GM10847 (cell line): ENCODE results near the gene ROGDI.

Source experiments
- POLR2A ChIP-seq: IDR thresholded peaks from 2 replicates; pipeline ENCODE4 v1.6.1; 2011; ENCODE audit not compliant: insufficient read length; ENCODE audit errors: extremely low read depth

The ROGDI gene

DNA sequence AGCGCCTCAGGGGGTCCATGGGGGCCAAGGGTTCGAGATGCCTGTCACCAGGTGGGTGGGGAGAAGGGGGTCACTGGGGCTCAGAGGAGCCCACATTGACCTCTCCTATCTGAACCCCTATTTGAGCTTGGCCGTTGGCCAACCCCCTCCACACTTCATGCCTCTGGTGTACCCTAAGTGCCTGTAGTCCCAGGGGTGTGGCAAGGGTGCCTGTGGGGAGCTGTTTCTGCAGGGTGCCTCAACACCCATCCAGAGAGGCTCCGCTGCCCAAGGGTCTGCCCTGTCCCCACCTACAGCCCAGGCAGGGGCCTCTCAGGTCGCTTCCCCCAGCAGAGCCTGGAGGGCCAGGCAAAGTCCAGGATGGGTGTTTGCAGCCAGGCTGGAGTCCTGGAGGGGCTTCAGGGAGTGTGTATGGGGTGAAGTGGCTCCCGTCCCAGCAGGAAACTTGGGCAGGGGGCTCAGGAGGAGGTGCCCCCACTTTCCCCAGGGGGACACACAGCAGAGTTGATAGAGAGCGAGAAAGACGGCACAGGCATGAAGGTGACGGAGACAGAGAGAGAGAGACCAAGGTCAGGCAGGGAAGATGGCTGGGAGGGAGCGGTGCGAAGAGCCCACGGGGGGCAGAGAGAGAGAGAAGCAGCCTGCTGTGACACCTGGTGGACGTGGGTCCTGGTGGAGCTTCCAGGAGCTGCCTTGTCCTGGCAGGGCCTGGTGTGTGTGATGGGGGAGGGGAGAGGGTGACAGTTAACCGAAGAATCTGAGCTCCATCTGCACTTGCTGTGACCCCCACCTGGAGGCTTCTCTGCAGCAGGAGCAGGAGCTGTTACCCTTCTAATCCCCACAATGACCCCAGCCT lies 14.6 kb downstream of the ROGDI start, which contains the start of gene SEPTIN12:
SEPTIN12 (minus strand) TSS at position 719 of the 856 bp plus-strand sequence; CDS start at position 19, 700 bp downstream.
- TF ChIP-seq POLR2A = no peak

GRCh38 chr16:4787068-4787467 lies 15.4 kb downstream of the ROGDI start:
- TF ChIP-seq POLR2A = no peak

- TF ChIP-seq POLR2A = no peak
Measured at GRCh38 chr16:4785758-4786433, 16.5 kb downstream of the ROGDI start.

DNA sequence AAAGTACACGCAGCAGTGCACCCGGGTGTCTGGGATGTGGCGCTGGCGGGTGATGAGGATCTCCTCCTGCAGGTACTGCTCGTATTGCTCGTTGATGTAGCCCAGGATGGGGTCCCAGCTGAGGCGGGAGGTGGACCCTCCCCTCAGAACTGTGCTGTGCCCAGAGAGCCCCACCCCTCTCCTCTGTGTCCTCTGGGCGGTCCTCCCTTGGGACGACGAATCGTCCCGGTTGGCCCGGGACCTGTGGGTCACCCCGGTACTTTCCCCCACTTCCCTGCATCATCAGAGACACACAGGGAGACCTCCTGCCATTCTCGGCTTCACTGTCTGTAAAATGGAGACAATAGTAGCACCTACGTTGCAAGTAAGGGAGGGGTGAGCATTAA lies 18.5 kb downstream of the ROGDI start:
- TF ChIP-seq POLR2A = no peak

DNA sequence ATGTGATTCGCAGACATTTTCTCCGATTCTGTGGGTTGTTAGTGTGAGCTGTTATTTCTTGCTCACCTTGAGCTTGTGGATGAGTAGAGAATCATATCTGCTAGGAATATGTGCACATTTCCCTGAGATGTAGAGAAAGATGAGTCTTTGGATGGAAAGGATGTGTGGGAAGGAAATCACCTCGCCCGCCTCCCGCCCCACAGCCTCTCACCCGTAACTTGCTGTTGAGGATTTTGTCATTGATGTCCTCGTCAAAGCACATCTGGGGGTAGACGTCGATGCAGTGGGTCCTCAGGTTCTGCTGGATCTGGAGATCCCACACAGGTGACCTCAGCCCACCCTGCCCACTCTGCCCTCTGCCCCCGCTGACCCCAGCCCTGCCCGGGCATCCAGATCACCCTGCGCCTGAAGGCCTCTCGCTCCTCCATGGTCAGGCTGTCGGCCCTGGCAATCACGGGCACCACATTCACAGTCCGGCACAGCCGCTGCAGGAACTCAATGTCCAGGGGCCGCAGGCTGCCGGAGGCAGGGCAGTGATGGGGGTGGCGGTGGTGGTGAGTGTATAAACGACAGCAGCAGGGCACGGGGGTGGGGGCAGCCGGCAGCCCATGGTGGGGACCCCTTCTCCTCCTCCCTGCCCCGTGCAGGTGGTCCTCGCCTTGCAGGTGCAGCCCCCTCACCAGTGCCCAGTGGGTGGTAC lies 19.0 kb downstream of the ROGDI start:
- TF ChIP-seq POLR2A = no peak

DNA sequence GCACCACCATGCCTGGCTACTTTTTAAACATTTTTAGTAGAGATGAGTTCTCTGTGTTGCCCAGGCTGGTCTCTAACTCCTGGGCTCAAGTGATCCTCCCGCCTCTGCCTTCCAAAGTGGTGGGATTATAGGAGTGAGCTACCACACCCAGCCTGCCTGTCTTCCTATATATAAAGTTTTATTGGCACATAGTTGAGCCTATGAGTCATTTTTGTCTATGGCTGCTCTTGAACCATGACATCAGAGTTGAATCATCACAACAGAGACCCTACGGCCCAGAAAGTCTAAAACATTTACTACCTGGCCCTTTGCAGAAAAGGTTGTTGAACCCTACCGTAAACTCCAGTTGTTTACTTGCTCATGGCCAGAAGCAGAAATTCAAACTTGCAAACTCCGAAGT lies 22.2 kb downstream of the ROGDI start:
- TF ChIP-seq POLR2A = no peak

- TF ChIP-seq POLR2A = no peak
Measured at GRCh38 chr16:4778050-4778392, 24.4 kb downstream of the ROGDI start.

- no peak for TF ChIP-seq POLR2A
Measured at GRCh38 chr16:4777339-4778049, 24.9 kb downstream of the ROGDI start.

GRCh38 chr16:4776141-4776705 lies 26.2 kb downstream of the ROGDI start:
- no peak for TF ChIP-seq POLR2A

DNA sequence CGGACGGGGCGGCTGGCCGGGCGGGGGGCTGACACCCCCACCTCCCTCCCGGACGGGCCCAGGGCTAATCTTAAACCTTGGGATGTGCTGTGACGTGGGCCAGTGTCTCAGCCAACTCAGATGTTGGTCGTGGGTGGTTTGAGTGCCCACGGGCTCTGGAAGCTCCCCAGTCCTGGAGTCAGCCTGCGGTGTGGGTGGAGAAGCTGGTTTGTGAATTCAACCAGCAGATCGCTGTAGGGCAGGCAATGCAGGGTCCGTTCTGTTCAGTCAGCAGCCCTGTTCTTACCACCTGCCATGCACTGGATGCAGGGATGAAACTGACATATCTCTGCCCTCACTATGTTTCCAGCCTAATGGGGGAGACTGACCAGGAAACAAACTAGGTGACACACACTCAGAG lies 27.4 kb downstream of the ROGDI start:
- no peak for TF ChIP-seq POLR2A

DNA sequence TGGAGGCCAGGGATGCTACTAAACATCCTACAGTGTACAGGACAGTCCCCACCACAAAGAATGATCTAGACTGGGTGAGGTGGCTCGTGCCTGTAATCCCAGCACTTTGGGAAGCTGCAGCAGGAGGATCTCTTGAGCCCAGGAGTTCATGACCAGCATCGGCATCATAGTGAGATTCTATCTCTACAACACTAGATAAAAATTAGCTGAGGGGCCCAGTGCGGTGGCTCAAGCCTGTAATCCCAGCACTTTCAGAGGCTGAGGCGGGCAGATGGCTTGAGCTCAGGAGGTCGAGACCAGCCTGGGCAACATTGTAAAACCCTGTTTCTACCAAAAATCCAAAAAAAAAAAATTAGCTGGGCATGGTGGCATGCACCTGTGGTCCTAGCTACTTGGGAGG lies 30.1 kb downstream of the ROGDI start:
- TF ChIP-seq POLR2A = no peak

GRCh38 chr16:4771646-4772045 lies 30.8 kb downstream of the ROGDI start:
- TF ChIP-seq POLR2A = no peak

DNA sequence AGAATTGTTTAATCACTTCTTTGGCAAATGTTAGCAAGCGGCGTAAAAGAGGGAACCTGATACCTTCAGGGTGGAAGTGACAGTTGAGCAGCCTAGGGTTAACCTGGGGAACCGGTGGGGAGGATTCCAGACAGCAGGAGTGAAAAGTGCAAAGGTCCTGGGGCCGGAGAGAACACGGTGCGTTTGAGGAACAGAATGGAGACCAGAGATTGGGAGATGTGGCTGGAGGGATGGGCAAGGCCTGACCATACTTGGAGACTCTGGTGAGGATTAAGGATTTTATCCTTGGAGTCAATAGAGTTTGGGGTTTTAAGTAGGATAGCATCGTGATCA lies 33.2 kb downstream of the ROGDI start:
- TF ChIP-seq POLR2A = no peak

DNA sequence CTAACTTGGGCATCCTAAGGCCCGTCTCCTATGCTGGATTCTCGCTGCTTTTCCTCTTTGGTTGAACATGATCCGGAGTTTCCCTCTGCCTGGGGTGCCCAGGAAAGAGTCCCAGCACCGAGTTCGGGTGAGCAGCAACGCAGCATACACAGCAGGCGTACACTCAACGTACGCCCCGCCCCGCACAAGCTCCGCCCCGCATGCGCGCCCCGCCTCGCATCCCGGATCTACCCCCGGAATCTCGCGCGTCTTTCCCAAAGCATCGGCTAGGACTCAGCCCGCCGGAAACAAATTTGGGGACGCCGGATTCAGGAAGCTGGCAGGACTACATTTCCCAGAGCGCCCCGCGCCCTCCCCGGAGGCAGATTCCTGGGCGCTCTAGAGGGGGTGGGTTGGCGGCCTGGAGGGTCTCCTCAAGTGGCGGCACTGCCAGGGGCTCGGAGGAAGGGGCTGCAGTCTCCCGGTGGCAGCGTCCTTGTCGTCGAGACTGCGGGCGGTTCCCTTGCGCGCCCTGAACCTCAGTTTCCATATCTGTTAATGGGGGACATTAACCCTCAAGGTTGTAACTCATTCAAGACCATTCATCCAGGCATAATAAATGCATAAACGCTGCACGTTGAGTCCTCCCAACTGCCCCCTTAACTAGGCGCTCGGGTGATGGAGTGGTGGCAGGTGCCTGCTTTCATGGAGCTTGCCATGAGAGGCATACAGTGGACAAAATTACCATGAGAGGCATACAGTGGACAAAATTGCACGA lies 33.7 kb downstream of the ROGDI start:
- TF ChIP-seq POLR2A = peak; percentile 79
